Spleen (tissue), 7 donors: ENCODE results near the gene MYRF.

Experiments
- POLR2A ChIP-seq, 3 donors: fragments of 450-650 bp; IDR thresholded peaks; one replicate each; pipeline ENCODE4 v1.5.1; 2017; ENCODE audit warnings: antibody characterized with exemption in 3 of 3, mild to moderate bottlenecking in 1 of 3
- POLR2AphosphoS5 ChIP-seq, 3 donors: sonication (generic); formaldehyde crosslinking; IDR thresholded peaks; one replicate each; pipeline ENCODE4 v1.5.1; 2017; ENCODE audit warnings: antibody characterized with exemption in 3 of 3
- TF ChIP-seq, protein P1 (sequence below), 11 experiments: fragments of 200-600 bp in 7 of 11; fragments of 450-650 bp in 4 of 11; sonication (generic) in 4 of 11; IDR thresholded peaks in 8 of 11; conservative IDR thresholded peaks in 3 of 11; 1 replicate in 7 of 11; 2 replicates in 4 of 11; pipeline versions ENCODE4 v1.4.0 to v1.8.0; 2016 to 2021; ENCODE audit warnings: antibody characterized with exemption in 11 of 11, inconsistent platforms in 4 of 11, mild to moderate bottlenecking in 1 of 11
- donor health status: DM: no; HTN: no; CAD: no; lungs with moderate emphysema.
- donor health status: DM: no; HTN: no; CAD: no.
- donor health status: DM: no; HTN: no; CAD: no.

DNA sequence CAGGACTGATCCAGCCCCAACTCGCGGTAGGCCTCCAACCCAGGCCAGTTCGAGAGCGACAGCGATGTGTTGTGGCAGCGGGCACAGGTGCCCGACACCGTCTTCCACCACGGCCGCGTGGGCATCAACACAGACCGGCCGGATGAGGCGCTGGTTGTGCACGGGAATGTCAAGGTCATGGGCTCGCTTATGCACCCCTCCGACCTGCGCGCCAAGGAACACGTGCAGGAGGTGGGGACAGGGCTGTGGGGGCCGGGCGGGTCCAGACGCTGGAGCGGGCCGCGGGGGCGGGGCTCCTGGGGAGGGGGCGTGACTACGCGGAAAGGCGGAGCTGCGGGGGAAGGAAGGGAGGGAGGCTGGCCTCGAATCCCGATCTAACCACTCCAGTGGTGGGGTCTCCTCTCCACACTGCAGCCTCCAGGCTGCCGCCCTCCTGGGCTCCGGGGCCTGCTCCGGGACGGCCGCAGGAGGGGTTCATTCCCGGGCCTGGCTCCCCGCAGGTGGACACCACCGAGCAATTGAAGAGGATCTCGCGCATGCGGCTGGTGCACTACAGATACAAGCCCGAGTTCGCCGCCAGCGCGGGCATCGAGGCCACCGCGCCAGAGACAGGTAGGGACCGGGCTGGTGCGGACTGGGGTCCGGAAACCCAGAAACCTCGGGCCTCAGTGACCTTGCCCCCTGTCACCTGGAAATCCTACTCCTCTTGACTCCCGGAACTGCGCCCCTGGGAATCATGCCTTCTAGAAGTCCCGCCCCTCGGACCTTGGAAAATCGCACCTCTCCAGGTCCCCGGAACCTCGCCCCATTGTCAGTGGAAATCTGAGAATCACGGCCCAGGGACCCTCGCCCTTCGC, 25.0 kb downstream of the MYRF start:
- TF ChIP-seq POLR2AphosphoS5 (IDR thresholded peaks at IDR 0.05) (peak in 1 of 3 donors; percentile 48), POLR2A (IDR thresholded peaks at IDR 0.05) (no peak)
- TF ChIP-seq, protein P1, sequence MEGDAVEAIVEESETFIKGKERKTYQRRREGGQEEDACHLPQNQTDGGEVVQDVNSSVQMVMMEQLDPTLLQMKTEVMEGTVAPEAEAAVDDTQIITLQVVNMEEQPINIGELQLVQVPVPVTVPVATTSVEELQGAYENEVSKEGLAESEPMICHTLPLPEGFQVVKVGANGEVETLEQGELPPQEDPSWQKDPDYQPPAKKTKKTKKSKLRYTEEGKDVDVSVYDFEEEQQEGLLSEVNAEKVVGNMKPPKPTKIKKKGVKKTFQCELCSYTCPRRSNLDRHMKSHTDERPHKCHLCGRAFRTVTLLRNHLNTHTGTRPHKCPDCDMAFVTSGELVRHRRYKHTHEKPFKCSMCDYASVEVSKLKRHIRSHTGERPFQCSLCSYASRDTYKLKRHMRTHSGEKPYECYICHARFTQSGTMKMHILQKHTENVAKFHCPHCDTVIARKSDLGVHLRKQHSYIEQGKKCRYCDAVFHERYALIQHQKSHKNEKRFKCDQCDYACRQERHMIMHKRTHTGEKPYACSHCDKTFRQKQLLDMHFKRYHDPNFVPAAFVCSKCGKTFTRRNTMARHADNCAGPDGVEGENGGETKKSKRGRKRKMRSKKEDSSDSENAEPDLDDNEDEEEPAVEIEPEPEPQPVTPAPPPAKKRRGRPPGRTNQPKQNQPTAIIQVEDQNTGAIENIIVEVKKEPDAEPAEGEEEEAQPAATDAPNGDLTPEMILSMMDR (IDR thresholded peaks at IDR 0.05 in 8 of 11, conservative IDR thresholded peaks at IDR 0.05 in 3 of 11): no peak
